Activated T-helper 1 cell treated with anti-CD3 and anti-CD28 coated beads, Interleukin-12 subunit alpha, Interleukin-12 subunit beta, Interleukin-2, Interleukin-4 antibody, amounts not matched to agents 30 ng/mL and 10 ng/mL and 1 ng/mL, durations not matched to agents 14 hours and 24 hours and 36 hours (primary cell): ENCODE results near the gene PRPF6. TPM values are rescaled to one million over a fixed set of nuclear protein-coding genes. Genes with fewer than 3 reads are reported as not detected.

Experiments used
- DNase-seq: peaks from one replicate; pipeline ENCODE4 v3.0.0; 2021; ENCODE audit warnings: low spot score
- H3K27ac Mint-ChIP-seq: one replicate; pipeline ENCODE4 v1.8.0; 2021; ENCODE audit warnings: mild to moderate bottlenecking, mixed read lengths
- H3K27me3 Mint-ChIP-seq: one replicate; pipeline ENCODE4 v1.8.0; 2022; ENCODE audit warnings: mild to moderate bottlenecking, moderate library complexity, mixed read lengths; ENCODE audit not compliant: insufficient read depth
- H3K36me3 Mint-ChIP-seq: one replicate; pipeline ENCODE4 v1.8.0; 2021; ENCODE audit warnings: low read depth, mixed read lengths
- H3K4me1 Mint-ChIP-seq: one replicate; pipeline ENCODE4 v1.8.0; 2021; ENCODE audit warnings: low read depth, mixed read lengths
- H3K4me3 Mint-ChIP-seq: one replicate; pipeline ENCODE4 v1.8.0; 2021; ENCODE audit warnings: mild to moderate bottlenecking, moderate library complexity, mixed read lengths
- H3K9me3 Mint-ChIP-seq: one replicate; pipeline ENCODE4 v1.8.0; 2021; ENCODE audit warnings: mixed read lengths
- intact Hi-C: fragments of 100-400 bp; cut with micrococcal nuclease; formaldehyde crosslinking; loops from one replicate; pipeline ENCODE4 v1.15.1; 2024
- total RNA-seq: library from RNA; stranded (reverse); gene quantifications from 2 replicates; pipeline ENCODE4 v1.2.3, GENCODE V29; 2022

PRPF6 gene
- total RNA-seq, 1 donor from 2014 or later, result 82.3 TPM

- Mint-ChIP-seq H3K4me3 (no peak overlapping the region), H3K4me1 (peaks cover 35% of the 10 kb centered on the region), H3K9me3 (no peaks in the 10 kb centered on the region), H3K36me3 (peaks cover 11% of the 10 kb centered on the region), H3K27ac (no peak overlapping the region), H3K27me3 (no peaks in the 10 kb centered on the region)
- intact Hi-C loops, result no loop called here
- no peak for DNase-seq
Measured at GRCh38 chr20:63951398-63952209, 29.3 kb upstream of the PRPF6 start.

DNA sequence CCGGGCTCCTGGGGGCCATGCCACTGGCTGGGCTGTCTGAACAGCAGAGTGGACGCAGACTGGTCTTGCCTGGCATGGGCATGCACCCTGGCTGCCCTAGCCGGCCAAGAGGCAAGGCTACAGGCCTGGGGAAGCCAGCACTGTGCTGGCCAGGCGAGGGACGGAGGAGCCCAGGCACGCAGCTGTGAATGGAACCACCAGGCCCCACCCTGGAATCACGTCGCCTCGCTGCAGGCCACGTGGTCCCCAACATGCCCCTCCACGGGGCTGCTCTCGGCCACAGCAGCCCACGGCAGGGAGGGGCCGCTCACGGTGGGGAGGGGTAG, 28.8 kb upstream of the PRPF6 start:
- Mint-ChIP-seq H3K4me3 (no peak overlapping the region), H3K9me3 (no peaks in the 10 kb centered on the region), H3K4me1 (peaks cover 32% of the 10 kb centered on the region), H3K36me3 (peaks cover 8% of the 10 kb centered on the region), H3K27ac (no peak overlapping the region), H3K27me3 (no peaks in the 10 kb centered on the region)
- intact Hi-C loops, result no loop called here
- DNase-seq, result no peak

- intact Hi-C loops, result no loop called here
- no peaks in the 10 kb centered on the region for H3K27me3 Mint-ChIP-seq
- H3K9me3 Mint-ChIP-seq, result no peaks in the 10 kb centered on the region
- H3K27ac Mint-ChIP-seq, result no peak overlapping the region
- peaks cover 8% of the 10 kb centered on the region for H3K36me3 Mint-ChIP-seq
- no peak overlapping the region for H3K4me3 Mint-ChIP-seq
- H3K4me1 Mint-ChIP-seq, result peaks cover 32% of the 10 kb centered on the region
- no peak for DNase-seq
Measured at GRCh38 chr20:63952769-63953168, 28.2 kb upstream of the PRPF6 start.

- H3K27me3 Mint-ChIP-seq, result no peaks in the 10 kb centered on the region
- H3K4me3 Mint-ChIP-seq, result peak overlapping the region; percentile 84
- no peaks in the 10 kb centered on the region for H3K9me3 Mint-ChIP-seq
- no peak for DNase-seq
- peak overlapping the region; percentile 71 for H3K27ac Mint-ChIP-seq
- H3K36me3 Mint-ChIP-seq, result peaks cover 5% of the 10 kb centered on the region
- intact Hi-C loops, result no loop called here
- H3K4me1 Mint-ChIP-seq, result peaks cover 24% of the 10 kb centered on the region
Measured at GRCh38 chr20:63953764-63954429, 27.0 kb upstream of the PRPF6 start.

DNA sequence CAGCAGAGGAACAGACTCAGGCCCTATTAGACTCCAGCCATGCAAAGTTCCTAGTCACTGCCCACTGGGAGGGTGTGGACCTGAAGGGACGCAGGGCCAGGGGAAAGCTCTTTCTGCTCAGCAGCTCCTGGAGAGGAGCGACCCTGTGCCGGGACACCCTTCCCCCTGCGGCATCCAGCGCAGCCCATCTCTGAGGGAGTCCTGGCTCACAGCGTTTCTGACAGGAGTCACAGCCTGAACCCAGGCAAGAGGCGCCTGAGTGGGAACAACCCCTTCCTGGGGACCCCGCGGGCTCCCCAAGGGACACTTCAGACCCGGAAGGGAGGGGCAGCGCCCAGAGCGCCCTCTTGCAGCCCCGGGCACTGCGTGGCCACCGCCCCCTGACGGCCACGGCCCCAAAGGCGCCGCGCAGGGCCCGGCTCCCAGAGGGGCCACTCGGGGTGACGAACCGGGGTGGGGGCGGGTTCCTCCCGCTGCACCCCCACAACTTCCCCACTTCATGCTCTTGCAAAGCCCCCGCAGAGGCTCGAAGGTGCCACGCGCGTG, 25.6 kb upstream of the PRPF6 start:
- Mint-ChIP-seq H3K27me3 (no peaks in the 10 kb centered on the region), H3K36me3 (peaks cover 4% of the 10 kb centered on the region), H3K9me3 (no peaks in the 10 kb centered on the region), H3K4me3 (peak overlapping the region; percentile 84), H3K4me1 (peaks cover 19% of the 10 kb centered on the region), H3K27ac (no peak overlapping the region)
- no peak for DNase-seq
- intact Hi-C loops, result loop anchor here (1.0 to 5.0 kb wide), 2 partner anchors 46 to 328 kb away; partner anchors contain the start of gene GMEB2

DNA sequence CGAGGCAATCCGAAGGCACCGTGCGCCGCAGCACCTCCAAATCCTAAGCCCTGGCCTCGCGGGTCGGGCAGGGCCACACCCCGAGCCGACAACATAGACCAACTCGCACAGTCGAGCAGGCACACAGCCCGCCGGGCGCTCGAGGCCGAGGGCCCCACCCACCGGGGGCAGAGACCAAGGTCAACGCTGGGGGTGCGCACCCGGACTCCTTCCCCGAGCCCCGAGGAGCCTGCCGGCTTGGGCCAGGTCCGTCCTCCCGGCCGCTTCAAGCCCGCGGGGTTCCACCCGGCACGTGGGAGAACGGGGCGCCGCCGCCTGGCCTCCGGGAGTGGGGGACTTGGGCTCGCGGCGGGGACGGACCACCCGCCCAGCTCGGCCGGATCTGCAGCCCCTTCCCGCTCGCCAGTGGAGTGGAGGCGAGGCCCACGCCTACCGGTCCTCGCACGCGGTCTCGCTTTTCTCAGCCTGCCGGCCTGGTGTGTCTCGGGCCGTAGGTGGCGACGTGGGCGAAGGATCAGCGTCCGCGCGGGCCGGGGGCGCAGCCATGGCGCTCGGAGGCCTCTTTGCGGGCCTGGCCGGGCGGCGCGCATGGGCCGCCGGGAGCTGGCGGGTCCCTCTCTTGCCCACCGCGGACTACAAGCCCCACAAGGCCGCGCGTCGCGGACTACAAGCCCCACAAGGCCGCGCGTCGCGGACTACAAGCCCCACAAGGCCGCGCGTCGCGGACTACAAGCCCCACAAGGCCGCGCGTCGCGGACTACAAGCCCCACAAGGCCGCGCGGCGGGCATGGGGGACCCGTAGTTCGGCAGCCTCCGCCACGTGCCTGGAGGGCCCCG, 24.9 kb upstream of the PRPF6 start, which contains the start of gene UCKL1:
TSS of gene UCKL1 (minus strand) at position 590 of the 837 bp plus-strand sequence. CDS start at position 546, 44 bp downstream.
- Mint-ChIP-seq H3K27ac (peak within 1 kb of the TSS; percentile 93), H3K4me3 (peak within 1 kb of the TSS; percentile 84), H3K27me3 (no peaks in the 10 kb centered on the region), H3K36me3 (peaks cover 4% of the 10 kb centered on the region), H3K4me1 (peaks cover 19% of the 10 kb centered on the region), H3K9me3 (no peaks in the 10 kb centered on the region)
- intact Hi-C loops, result loop anchor here (1.0 to 5.0 kb wide), 9 partner anchors 25 to 419 kb away; partner anchors contain the start of genes ARFRP1, DNAJC5, GMEB2 and PRPF6
- DNase-seq, result peak; percentile 88

- H3K27ac Mint-ChIP-seq, result peak overlapping the region; percentile 80
- H3K27me3 Mint-ChIP-seq, result no peaks in the 10 kb centered on the region
- no peaks in the 10 kb centered on the region for H3K9me3 Mint-ChIP-seq
- H3K4me1 Mint-ChIP-seq, result peaks cover 19% of the 10 kb centered on the region
- DNase-seq, result no peak
- peaks cover 7% of the 10 kb centered on the region for H3K36me3 Mint-ChIP-seq
- peak overlapping the region; percentile 79 for H3K4me3 Mint-ChIP-seq
- intact Hi-C loops, result loop anchor here (1.0 to 5.0 kb wide), 9 partner anchors 13 to 419 kb away; partner anchors contain the start of genes ARFRP1, DNAJC5, GMEB2 and PRPF6
Measured at GRCh38 chr20:63956664-63957003, 24.3 kb upstream of the PRPF6 start.

DNA sequence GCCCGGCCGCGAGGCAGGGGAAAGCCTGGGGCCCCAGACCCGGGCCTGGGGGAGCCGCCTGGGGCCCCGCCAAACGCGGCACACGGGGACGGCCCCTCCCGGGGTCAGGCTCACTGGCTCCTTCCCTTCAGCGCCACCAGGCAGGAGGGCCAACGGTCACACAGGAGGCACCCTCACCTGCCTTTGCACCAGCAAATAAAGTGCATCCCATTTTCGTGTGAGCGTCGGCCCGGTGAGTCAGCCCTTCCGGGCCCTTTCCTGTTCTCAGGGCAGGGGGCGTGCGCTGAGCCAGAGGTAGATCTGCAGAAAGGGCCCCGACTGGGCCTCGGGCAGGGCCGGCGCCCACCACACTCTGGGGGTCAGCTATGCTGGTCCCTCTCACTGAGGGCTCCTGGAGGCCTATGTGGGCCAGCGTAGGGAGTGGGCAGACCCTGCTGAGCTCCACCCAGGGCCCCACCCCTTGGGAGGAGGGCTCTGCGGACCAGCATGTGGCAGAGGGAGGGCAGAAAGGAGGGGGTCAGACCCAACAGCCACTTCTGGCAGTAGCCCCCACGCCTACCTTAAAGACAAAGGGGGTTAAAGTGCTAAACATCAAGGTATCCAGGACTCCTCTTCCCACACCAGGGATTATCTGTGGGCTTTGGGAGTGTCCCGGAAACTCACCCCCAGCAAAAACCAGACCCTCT, 23.8 kb upstream of the PRPF6 start:
- intact Hi-C loops, result loop anchor here (1.0 to 5.0 kb wide), 2 partner anchors 12 to 330 kb away; partner anchors contain the start of genes GMEB2 and ZNF512B
- H3K36me3 Mint-ChIP-seq, result peaks cover 8% of the 10 kb centered on the region
- peak overlapping the region; percentile 74 for H3K4me3 Mint-ChIP-seq
- no peaks in the 10 kb centered on the region for H3K27me3 Mint-ChIP-seq
- no peaks in the 10 kb centered on the region for H3K9me3 Mint-ChIP-seq
- peaks cover 19% of the 10 kb centered on the region for H3K4me1 Mint-ChIP-seq
- H3K27ac Mint-ChIP-seq, result peak overlapping the region; percentile 93
- DNase-seq, result peak; percentile 63

DNA sequence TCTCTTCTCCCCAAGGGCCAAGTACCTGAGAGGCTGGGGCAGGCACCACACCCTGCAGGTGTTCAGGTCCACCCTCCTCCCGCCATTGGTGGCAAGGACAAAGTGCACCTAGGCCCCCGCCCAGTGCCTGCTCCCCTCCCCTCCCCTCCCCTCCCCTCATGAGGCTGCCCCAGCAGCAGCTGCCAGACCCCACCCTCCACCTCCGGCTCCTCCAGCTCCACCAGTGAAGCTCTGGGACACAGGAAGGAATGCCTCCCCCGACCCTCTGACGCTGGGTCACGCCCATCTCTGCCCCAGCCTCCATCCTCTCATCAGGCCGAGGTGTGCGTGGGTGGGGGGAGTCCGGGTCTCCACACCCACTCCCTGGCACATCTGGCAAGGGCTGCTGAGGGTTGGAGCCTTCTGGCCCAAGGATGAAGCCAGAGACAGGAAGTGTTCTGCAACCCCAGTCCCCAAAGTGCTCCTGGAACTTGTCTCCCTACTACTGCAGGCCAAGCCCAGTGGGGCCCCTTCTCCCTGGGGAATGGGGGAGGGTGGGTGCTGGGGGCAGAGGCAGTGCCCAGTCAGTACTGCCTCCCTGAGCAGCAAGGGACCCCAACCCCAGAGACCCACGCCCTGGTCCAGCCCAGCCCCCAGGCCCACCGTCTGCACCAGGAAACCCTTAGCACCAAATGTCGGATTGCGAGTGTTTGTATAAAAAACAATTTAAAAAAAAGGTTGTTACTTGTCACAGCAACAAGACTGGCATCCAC, 23.1 kb upstream of the PRPF6 start:
- intact Hi-C loops, result loop anchor here (1.0 to 5.0 kb wide), 2 partner anchors 11 to 331 kb away; partner anchors contain the start of genes GMEB2 and ZNF512B
- Mint-ChIP-seq H3K4me3 (peak overlapping the region; percentile 74), H3K27ac (peak overlapping the region; percentile 82), H3K27me3 (no peaks in the 10 kb centered on the region), H3K36me3 (peaks cover 10% of the 10 kb centered on the region), H3K4me1 (peaks cover 19% of the 10 kb centered on the region), H3K9me3 (no peaks in the 10 kb centered on the region)
- no peak for DNase-seq

DNA sequence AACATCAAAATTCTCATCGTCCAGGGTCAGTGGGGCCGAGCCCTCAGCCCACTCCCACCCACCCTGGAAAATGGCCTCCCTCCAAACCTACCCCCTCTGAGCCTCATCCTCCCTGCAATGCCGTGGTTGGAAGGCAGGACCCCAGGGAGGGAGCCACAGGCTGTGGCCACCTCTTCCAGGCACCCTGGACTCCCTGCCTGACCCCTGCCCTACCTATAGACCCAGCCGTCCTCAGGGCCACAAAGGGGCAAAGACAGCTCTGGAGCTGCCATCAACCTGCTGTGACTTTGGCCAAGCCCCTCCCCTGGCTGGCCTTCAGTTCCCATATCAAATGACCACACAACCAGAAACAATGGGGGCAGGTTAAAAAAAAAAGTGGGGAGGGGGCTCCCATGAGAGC, 22.5 kb upstream of the PRPF6 start:
- Mint-ChIP-seq H3K27me3 (no peaks in the 10 kb centered on the region), H3K27ac (peak overlapping the region; percentile 82), H3K4me1 (peaks cover 19% of the 10 kb centered on the region), H3K4me3 (no peak overlapping the region), H3K9me3 (no peaks in the 10 kb centered on the region), H3K36me3 (peaks cover 11% of the 10 kb centered on the region)
- no peak for DNase-seq
- intact Hi-C loops, result loop anchor here (5.0 kb wide), 1 partner anchor 331 kb away; the partner anchor contains the start of gene GMEB2

GRCh38 chr20:63958964-63959698, 21.8 kb upstream of the PRPF6 start:
- Mint-ChIP-seq H3K27me3 (no peaks in the 10 kb centered on the region), H3K27ac (no peak overlapping the region), H3K4me3 (no peak overlapping the region), H3K9me3 (no peaks in the 10 kb centered on the region), H3K36me3 (peaks cover 10% of the 10 kb centered on the region), H3K4me1 (peaks cover 16% of the 10 kb centered on the region)
- no peak for DNase-seq
- intact Hi-C loops, result loop anchor here (5.0 kb wide), 1 partner anchor 332 kb away; the partner anchor contains the start of gene GMEB2
